ENCODE measurements around the gene LCN2. TPM values are rescaled to one million over a fixed set of nuclear protein-coding genes. Genes with fewer than 3 reads are reported as not detected.

The LCN2 gene
- total RNA-seq, 3 donors from 2014 or later (not counting 1 experiment from before 2014, with no cell fraction given) = 0.82 to 0.99 TPM; not detected in 1

DNA sequence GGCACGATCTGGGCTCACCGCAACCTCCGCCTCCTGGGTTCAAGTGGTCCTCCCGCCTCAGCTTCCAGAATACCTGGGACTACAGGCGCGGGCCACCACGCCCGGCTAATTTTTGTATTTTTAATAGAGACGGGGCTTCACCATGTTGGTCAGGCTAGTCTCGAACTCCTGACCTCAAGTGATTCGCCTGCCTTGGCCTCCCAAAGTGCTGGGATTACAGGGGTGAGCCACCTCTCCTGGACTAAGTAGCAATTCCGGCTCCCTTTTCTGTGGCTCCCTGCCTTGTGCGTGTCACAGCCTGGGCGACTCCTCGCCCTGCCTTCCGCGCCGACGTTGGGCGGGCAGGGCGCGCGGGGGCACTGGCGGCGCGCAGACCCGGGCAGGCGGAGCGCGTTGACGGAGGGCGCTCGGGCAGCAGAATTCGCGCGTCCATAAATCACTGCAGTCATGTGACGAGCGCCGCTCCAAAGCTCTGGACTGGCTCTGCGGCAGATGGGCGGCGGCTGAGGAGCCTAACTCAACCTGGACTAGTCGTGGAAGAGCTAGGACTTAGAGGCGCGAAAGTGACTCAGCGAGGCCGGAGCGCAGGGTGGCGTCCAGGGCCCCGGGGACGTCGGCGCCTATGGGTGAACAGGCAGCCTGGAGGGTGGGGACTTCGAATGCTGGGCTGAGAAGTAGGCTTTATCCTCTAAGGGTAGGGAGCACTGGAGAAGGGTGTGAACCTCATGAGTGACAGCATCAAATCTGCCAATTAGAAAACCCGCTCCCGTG is 43.5 kb downstream of the LCN2 start:
- Histone ChIP-seq H3K27me3 (ENCODE audit: control insufficient read depth, insufficient read depth, low read length) (no peaks in the 10 kb centered on the region), H3K4me1 (ENCODE audit: control insufficient read depth, insufficient read depth, low read length) (peaks cover 24% of the 10 kb centered on the region), H3K27ac (ENCODE audit: low read length) (no peak overlapping the region), H3K36me3 (ENCODE audit: control insufficient read depth, insufficient read depth, low read length) (peaks cover 7% of the 10 kb centered on the region), H3K4me3 (ENCODE audit: low read length) (no peak overlapping the region), H3K9me3 (ENCODE audit: control insufficient read depth, insufficient read depth, low read length) (no peaks in the 10 kb centered on the region)
- 44% methylated on average over 56 of the region's 56 CpGs for WGBS (ENCODE audit: insufficient coverage)
- intact Hi-C loops (cut with micrococcal nuclease) = loop anchor here (10.0 kb wide), 1 partner anchor 132 kb away; the partner anchor contains the start of genes COQ4 and TRUB2
- peak overlapping the region; percentile 16 to 74 for H3K27ac Mint-ChIP-seq
- DNase-seq = peak in 1 of 2 donors; percentile 63
- peaks cover 10 to 26% of the 10 kb centered on the region in 2 donors for H3K4me1 Mint-ChIP-seq
- no peaks in the 10 kb centered on the region for H3K36me3 Mint-ChIP-seq
- no peaks in the 10 kb centered on the region for H3K27me3 Mint-ChIP-seq (ENCODE audit: low read depth in 2 of 2)
- peak overlapping the region; percentile 67 for H3K4me3 Mint-ChIP-seq
- peak; percentile 58 to 76 (median 59) for ATAC-seq
- no peaks in the 10 kb centered on the region for H3K9me3 Mint-ChIP-seq
- TF ChIP-seq, protein P1, sequence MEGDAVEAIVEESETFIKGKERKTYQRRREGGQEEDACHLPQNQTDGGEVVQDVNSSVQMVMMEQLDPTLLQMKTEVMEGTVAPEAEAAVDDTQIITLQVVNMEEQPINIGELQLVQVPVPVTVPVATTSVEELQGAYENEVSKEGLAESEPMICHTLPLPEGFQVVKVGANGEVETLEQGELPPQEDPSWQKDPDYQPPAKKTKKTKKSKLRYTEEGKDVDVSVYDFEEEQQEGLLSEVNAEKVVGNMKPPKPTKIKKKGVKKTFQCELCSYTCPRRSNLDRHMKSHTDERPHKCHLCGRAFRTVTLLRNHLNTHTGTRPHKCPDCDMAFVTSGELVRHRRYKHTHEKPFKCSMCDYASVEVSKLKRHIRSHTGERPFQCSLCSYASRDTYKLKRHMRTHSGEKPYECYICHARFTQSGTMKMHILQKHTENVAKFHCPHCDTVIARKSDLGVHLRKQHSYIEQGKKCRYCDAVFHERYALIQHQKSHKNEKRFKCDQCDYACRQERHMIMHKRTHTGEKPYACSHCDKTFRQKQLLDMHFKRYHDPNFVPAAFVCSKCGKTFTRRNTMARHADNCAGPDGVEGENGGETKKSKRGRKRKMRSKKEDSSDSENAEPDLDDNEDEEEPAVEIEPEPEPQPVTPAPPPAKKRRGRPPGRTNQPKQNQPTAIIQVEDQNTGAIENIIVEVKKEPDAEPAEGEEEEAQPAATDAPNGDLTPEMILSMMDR (IDR thresholded peaks at IDR 0.05) = peak; percentile 36

DNA sequence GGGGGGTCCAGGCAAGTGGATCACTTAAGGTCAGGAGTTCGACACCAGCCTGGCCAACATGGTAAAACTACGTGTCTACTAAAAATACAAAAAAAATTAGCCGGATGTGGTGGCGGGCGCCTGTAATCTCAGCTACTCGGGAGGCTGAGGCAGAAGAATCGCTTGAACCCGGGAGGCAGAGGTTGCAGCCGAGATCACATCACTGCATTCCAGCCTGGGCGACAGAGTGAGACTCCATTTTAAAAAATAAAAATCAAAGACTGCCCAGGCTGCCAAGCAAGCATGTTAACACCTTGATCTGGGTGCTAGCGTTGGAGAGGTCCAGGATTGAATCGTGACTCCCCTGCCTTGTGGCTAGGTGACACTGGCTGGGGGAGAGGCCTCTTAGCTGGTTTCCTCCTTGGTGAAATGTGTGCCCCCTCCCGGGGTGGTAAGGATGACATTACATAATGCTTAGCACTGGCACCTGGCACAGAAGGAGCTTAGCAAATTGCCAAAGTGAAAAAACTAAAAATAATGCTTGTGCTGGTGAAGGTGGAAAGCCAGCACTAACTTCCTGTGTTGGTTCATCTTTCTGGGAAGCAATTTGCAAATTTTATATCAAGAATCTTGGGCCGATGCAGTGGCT is 44.3 kb downstream of the LCN2 start:
- Histone ChIP-seq H3K9me3 (ENCODE audit: control insufficient read depth, insufficient read depth, low read length) (no peaks in the 10 kb centered on the region), H3K27ac (ENCODE audit: low read length) (no peak overlapping the region), H3K4me3 (ENCODE audit: low read length) (no peak overlapping the region), H3K4me1 (ENCODE audit: control insufficient read depth, insufficient read depth, low read length) (peaks cover 24% of the 10 kb centered on the region), H3K27me3 (ENCODE audit: control insufficient read depth, insufficient read depth, low read length) (no peaks in the 10 kb centered on the region), H3K36me3 (ENCODE audit: control insufficient read depth, insufficient read depth, low read length) (peaks cover 7% of the 10 kb centered on the region)
- H3K4me3 Mint-ChIP-seq = no peak overlapping the region
- H3K36me3 Mint-ChIP-seq = no peaks in the 10 kb centered on the region
- DNase-seq (no peak), ATAC-seq (no peak)
- WGBS (ENCODE audit: insufficient coverage) = 81% methylated on average over 14 of the region's 14 CpGs
- H3K9me3 Mint-ChIP-seq = no peaks in the 10 kb centered on the region
- no peaks in the 10 kb centered on the region for H3K27me3 Mint-ChIP-seq (ENCODE audit: low read depth in 2 of 2)
- intact Hi-C loops (cut with micrococcal nuclease) = loop anchor here (10.0 kb wide), 1 partner anchor 131 kb away; the partner anchor contains the start of genes COQ4 and TRUB2
- H3K27ac Mint-ChIP-seq = peak overlapping the region in 1 of 2 donors; percentile 16
- peaks cover 10 to 26% of the 10 kb centered on the region in 2 donors for H3K4me1 Mint-ChIP-seq
- TF ChIP-seq, protein P1 (IDR thresholded peaks at IDR 0.05) = no peak

DNA sequence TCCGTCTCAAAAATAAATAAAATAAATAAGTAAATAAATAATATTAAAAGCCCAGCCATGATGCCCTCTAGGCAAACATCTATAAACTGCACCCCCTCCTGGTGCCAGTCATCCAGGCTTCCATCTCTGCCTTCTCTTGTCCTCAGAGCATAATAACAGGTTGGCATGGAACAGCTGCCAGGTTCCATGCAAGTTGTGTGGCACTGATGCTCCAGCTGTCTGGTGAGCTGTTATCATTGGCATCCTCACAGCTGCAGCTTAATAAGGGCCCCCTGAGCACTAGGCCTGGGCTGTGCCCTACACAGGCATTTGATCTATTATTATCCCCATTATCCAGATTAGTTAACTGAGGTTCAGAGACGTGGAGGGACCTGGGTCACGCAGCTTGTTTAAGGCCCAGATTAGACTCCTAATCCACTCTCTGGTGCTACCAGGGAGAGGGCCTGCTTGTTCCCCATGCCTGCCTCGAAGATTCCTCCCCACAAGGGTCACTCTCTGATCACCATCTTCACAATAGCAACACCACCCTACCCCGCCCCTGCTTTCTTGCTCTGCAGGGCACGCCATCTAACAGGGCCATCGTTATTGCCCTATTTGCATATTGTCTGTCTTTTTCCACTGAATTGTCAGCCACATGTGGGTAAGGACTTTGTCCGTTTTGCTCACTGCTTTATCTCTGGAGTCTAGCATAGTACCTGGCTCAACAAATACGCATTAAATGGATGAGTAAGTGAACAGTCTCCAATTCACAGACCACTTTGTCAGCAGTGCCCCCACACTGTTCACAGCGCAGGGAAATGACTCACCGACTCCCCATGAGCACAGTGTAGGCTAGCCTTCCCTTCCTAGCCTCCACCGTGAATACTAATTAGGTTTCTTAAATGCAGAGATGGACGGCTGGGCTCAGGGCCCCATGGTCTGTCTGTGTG is 52.5 kb downstream of the LCN2 start:
- no peaks in the 10 kb centered on the region for H3K9me3 Mint-ChIP-seq
- intact Hi-C loops (cut with micrococcal nuclease) = no loop called here
- Histone ChIP-seq H3K4me1 (ENCODE audit: control insufficient read depth, insufficient read depth, low read length) (peaks cover 13% of the 10 kb centered on the region), H3K27me3 (ENCODE audit: control insufficient read depth, insufficient read depth, low read length) (peaks cover 13% of the 10 kb centered on the region), H3K9me3 (ENCODE audit: control insufficient read depth, insufficient read depth, low read length) (no peaks in the 10 kb centered on the region), H3K27ac (ENCODE audit: low read length) (no peak overlapping the region), H3K4me3 (ENCODE audit: low read length) (no peak overlapping the region), H3K36me3 (ENCODE audit: control insufficient read depth, insufficient read depth, low read length) (no peaks in the 10 kb centered on the region)
- ATAC-seq = no peak
- H3K27me3 Mint-ChIP-seq (ENCODE audit: low read depth in 2 of 2) = peaks cover 8 to 17% of the 10 kb centered on the region in 2 donors
- WGBS (ENCODE audit: insufficient coverage) = 91% methylated on average over 13 of the region's 13 CpGs
- H3K4me1 Mint-ChIP-seq = peaks cover 5 to 8% of the 10 kb centered on the region in 2 donors
- H3K4me3 Mint-ChIP-seq = no peak overlapping the region
- no peak for DNase-seq
- no peak overlapping the region for H3K27ac Mint-ChIP-seq
- no peaks in the 10 kb centered on the region for H3K36me3 Mint-ChIP-seq
- TF ChIP-seq, protein P1 (IDR thresholded peaks at IDR 0.05) = no peak

All from natural killer cell (primary cell).